DOHH2 (cell line): ENCODE results near the gene OCA2.

Experiments used
- H3F3A ChIP-seq: fragments of 200-600 bp; sonication (generic), shearing (Covaris generic); 2 replicates; pipeline ENCODE4 v1.6.0; 2016; ENCODE audit warnings: antibody characterized with exemption, mild to moderate bottlenecking; ENCODE audit not compliant: control insufficient read depth, insufficient read depth
- H3K27ac ChIP-seq: fragments of 200-600 bp; sonication (generic); 2 replicates; pipeline ENCODE4 v1.5.1; 2014; ENCODE audit warnings: low read depth, mild to moderate bottlenecking, low read length, moderate library complexity
- H3K27me3 ChIP-seq: fragments of 200-600 bp; sonication (generic); 2 replicates; pipeline ENCODE4 v1.6.1; 2014; ENCODE audit warnings: mild to moderate bottlenecking, low read length, mixed read lengths; ENCODE audit not compliant: control insufficient read depth
- H3K36me3 ChIP-seq: fragments of 200-600 bp; sonication (generic); 2 replicates; pipeline ENCODE4 v1.6.1; 2014; ENCODE audit warnings: mild to moderate bottlenecking, low read length, moderate library complexity, mixed read lengths; ENCODE audit not compliant: control insufficient read depth
- H3K4me1 ChIP-seq: fragments of 200-600 bp; sonication (generic); 2 replicates; pipeline ENCODE4 v1.6.1; 2014; ENCODE audit warnings: mild to moderate bottlenecking, low read length, mixed read lengths; ENCODE audit not compliant: control insufficient read depth
- H3K4me2 ChIP-seq: fragments of 200-600 bp; sonication (generic); 2 replicates; pipeline ENCODE4 v1.6.0; 2014; ENCODE audit warnings: mild to moderate bottlenecking, low read length, moderate library complexity
- H3K4me3 ChIP-seq: fragments of 200-600 bp; sonication (generic); 2 replicates; pipeline ENCODE4 v1.5.1; 2014; ENCODE audit warnings: mild to moderate bottlenecking, low read length, mixed read lengths
- H3K79me2 ChIP-seq: fragments of 200-600 bp; sonication (generic); 2 replicates; pipeline ENCODE4 v1.6.1; 2014; ENCODE audit warnings: mild to moderate bottlenecking, low read length, mixed read lengths; ENCODE audit not compliant: control insufficient read depth
- H3K9me2 ChIP-seq: fragments of 200-600 bp; sonication (generic); replicated peaks from 2 replicates; pipeline ENCODE4 v1.6.1; 2014; ENCODE audit warnings: mild to moderate bottlenecking, low read length, mixed read lengths; ENCODE audit not compliant: control insufficient read depth
- H3K9me3 ChIP-seq: fragments of 200-600 bp; sonication (generic); 2 replicates; pipeline ENCODE4 v1.6.1; 2014; ENCODE audit warnings: antibody characterized with exemption, low read length, mixed read lengths; ENCODE audit not compliant: control insufficient read depth, insufficient read depth
- H4K20me1 ChIP-seq: fragments of 200-600 bp; sonication (generic); 2 replicates; pipeline ENCODE4 v1.6.0; 2014; ENCODE audit warnings: low read depth, mild to moderate bottlenecking, antibody characterized with exemption, low read length, moderate library complexity; ENCODE audit not compliant: control insufficient read depth, insufficient read depth
- EZH2phosphoT487 ChIP-seq: fragments of 200-600 bp; sonication (generic); IDR thresholded peaks from 2 replicates; pipeline ENCODE4 v1.6.1; 2017; ENCODE audit warnings: borderline replicate concordance, mild to moderate bottlenecking, antibody characterized with exemption, low read length, moderate library complexity, mixed read lengths
- TF ChIP-seq, protein P1 (sequence below): fragments of 200-600 bp; sonication (generic); IDR thresholded peaks from one replicate; pipeline ENCODE4 v1.5.1; 2014; ENCODE audit warnings: antibody characterized with exemption, mild to moderate bottlenecking, low read depth, low read length; ENCODE audit not compliant: poor library complexity, severe bottlenecking

Gene OCA2

GRCh38 chr15:27771892-27772291 is 327.2 kb downstream of the OCA2 start:
- Histone ChIP-seq H3K36me3 (no peaks in the 10 kb centered on the region), H3K4me1 (no peaks in the 10 kb centered on the region), H3K4me3 (no peak overlapping the region), H3K27ac (no peak overlapping the region), H3K79me2 (no peaks in the 10 kb centered on the region), H3K27me3 (no peaks in the 10 kb centered on the region), H3K4me2 (no peak overlapping the region), H3K9me2 (no peaks in the 10 kb centered on the region), H3K9me3 (peaks cover 22% of the 10 kb centered on the region; the same call in 1 of the 2 replicates), H3F3A (no peaks in the 10 kb centered on the region), H4K20me1 (no peaks in the 10 kb centered on the region)
- TF ChIP-seq, protein P1, sequence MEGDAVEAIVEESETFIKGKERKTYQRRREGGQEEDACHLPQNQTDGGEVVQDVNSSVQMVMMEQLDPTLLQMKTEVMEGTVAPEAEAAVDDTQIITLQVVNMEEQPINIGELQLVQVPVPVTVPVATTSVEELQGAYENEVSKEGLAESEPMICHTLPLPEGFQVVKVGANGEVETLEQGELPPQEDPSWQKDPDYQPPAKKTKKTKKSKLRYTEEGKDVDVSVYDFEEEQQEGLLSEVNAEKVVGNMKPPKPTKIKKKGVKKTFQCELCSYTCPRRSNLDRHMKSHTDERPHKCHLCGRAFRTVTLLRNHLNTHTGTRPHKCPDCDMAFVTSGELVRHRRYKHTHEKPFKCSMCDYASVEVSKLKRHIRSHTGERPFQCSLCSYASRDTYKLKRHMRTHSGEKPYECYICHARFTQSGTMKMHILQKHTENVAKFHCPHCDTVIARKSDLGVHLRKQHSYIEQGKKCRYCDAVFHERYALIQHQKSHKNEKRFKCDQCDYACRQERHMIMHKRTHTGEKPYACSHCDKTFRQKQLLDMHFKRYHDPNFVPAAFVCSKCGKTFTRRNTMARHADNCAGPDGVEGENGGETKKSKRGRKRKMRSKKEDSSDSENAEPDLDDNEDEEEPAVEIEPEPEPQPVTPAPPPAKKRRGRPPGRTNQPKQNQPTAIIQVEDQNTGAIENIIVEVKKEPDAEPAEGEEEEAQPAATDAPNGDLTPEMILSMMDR: no peak
- no peak for TF ChIP-seq EZH2phosphoT487

DNA sequence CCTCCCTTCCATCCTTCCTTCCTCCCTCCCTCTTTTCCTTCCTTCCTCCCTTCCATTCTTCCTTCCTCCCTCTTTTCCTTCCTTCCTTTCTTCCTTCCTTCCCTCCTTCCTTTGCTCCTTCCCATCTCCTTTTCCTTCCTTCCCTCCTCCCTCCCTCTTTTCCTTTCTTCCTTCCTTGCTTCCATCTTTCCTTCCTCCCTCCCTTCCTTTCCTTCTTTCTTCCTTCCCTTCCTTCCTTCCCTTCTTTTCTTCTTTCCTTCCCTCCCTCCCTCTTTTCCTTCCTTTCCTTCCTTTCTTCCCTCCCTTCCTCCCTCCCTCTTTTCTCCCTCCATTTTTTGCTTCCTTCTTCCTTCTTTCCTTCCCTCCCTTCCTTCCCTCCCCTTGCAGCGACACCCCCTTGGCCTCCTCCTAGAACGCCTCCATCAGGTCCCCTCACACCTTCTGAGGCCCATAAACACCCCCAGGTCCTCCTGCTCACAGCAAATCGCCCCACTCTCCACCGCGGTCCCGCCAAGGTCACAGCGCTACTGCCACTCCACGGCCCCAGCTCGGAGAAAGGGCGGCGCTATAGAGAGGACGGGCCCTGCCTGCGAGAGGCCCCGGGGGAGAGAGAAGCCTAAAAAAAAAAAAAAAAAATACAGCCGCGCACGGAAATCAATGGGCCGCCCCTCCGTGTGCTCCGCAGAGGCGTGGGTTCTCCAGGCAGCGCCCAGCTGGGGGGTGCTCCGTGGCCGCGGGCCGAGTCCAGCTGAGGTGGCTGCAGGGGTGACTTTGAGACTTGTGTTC is 328.2 kb downstream of the OCA2 start:
- TF ChIP-seq EZH2phosphoT487: no peak
- TF ChIP-seq, protein P1: no peak
- Histone ChIP-seq H4K20me1 (no peaks in the 10 kb centered on the region), H3K36me3 (no peaks in the 10 kb centered on the region), H3K79me2 (no peaks in the 10 kb centered on the region), H3K4me3 (no peak overlapping the region), H3K27ac (no peak overlapping the region), H3F3A (no peaks in the 10 kb centered on the region), H3K27me3 (no peaks in the 10 kb centered on the region), H3K4me1 (no peaks in the 10 kb centered on the region), H3K9me3 (peaks cover 22% of the 10 kb centered on the region; the same call in 1 of the 2 replicates), H3K9me2 (no peaks in the 10 kb centered on the region), H3K4me2 (no peak overlapping the region)

DNA sequence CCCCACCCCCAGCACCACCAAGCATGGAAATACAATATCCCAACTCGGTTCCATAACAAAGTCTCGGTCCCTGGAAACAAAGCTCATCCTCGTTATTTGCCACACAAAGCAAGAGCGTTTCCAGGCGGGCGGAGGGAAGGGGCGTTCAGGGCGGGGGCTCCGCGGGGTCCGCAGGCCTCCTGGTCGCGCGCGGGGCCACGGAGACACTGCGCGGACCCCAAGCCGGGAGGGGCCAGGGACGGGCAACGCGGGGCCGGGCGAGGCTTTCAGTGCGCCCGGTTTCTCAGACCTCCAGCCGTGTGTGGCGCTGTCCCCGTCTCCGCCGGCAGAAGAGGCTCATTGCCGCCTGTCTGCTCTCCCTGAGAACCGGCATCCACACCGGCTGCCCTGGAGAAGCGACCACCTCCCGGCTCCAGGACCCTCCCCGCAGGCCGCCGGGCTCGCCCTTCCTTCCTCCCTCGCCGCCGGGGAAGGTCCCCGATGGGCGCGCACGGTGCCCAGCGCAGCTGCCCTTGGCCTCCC is 329.0 kb downstream of the OCA2 start:
- Histone ChIP-seq H3K79me2 (no peaks in the 10 kb centered on the region), H3K27me3 (no peaks in the 10 kb centered on the region), H3K4me3 (no peak overlapping the region), H3K27ac (no peak overlapping the region), H3K9me2 (no peaks in the 10 kb centered on the region), H4K20me1 (no peaks in the 10 kb centered on the region), H3K36me3 (no peaks in the 10 kb centered on the region), H3K4me1 (no peaks in the 10 kb centered on the region), H3K9me3 (peaks cover 21% of the 10 kb centered on the region; the same call in 1 of the 2 replicates), H3F3A (no peaks in the 10 kb centered on the region), H3K4me2 (no peak overlapping the region)
- TF ChIP-seq, protein P1: no peak
- no peak for TF ChIP-seq EZH2phosphoT487
